Fibroblast of lung (primary cell): ENCODE measurements around the gene COL9A1.

Experiments
- CTCF ChIP-seq, 2 donors: IDR thresholded peaks in 1 of 2; conservative IDR thresholded peaks in 1 of 2; 1 replicate in 1 of 2; 2 replicates in 1 of 2; pipeline ENCODE4 v1.5.1; 2011 to 2012; ENCODE audit warnings: low read length in 2 of 2, control low read depth in 1 of 2, inconsistent platforms in 1 of 2, low read depth in 1 of 2, mild to moderate bottlenecking in 1 of 2
- EZH2 ChIP-seq: IDR thresholded peaks from 2 replicates; pipeline ENCODE4 v1.5.1; 2012; ENCODE audit warnings: low read length, control low read depth, mild to moderate bottlenecking; ENCODE audit errors: missing control alignments

- TF ChIP-seq CTCF (conservative IDR thresholded peaks at IDR 0.05 in 1 of 2, IDR thresholded peaks at IDR 0.05 in 1 of 2; ENCODE audit: low read depth in 1 of 2, low read length in 2 of 2) (no peak), EZH2 (no peak)
Measured at GRCh38 chr6:70168681-70169377, 134.1 kb downstream of the COL9A1 start.
